CD14-positive monocyte (primary cell): ENCODE measurements around the gene KIF3B. TPM values are rescaled to one million over a fixed set of nuclear protein-coding genes. Genes with fewer than 3 reads are reported as not detected.
"Not testable (repeated sequence)": the region's sequence is repeated elsewhere in the genome, so short reads cannot be mapped to it uniquely, and the experiment has no call there.

Experiments
- DNase-seq, 3 donors: peaks; one replicate each; pipeline ENCODE4 v3.0.0-alpha.2; 2011 to 2022
- H2AFZ ChIP-seq: 2 replicates; pipeline ENCODE4 v1.6.0; 2012; ENCODE audit warnings: mild to moderate bottlenecking, low read depth, low read length, inconsistent platforms; ENCODE audit not compliant: insufficient read depth, poor library complexity, severe bottlenecking
- H3K27ac ChIP-seq, 2 donors: 1 replicate in 1 of 2; 2 replicates in 1 of 2; pipeline ENCODE4 v1.5.1; 2012 to 2013; ENCODE audit warnings: low read length in 2 of 2, control low read depth in 1 of 2, inconsistent platforms in 1 of 2, low read depth in 1 of 2, mild to moderate bottlenecking in 1 of 2
- H3K27me3 ChIP-seq, 2 donors: one replicate each; pipeline versions ENCODE4 v1.6.0 to v1.6.1; 2011 to 2013; ENCODE audit warnings: low read length in 2 of 2; ENCODE audit not compliant: control insufficient read depth in 2 of 2, insufficient read depth in 2 of 2
- H3K36me3 ChIP-seq, 2 donors: replicated peaks in 1 of 2; 1 replicate in 1 of 2; 2 replicates in 1 of 2; pipeline versions ENCODE4 v1.5.1 to v1.6.1; 2012 to 2013; ENCODE audit warnings: low read length in 2 of 2, control low read depth in 1 of 2, inconsistent platforms in 1 of 2, mild to moderate bottlenecking in 1 of 2; ENCODE audit not compliant: insufficient read depth in 2 of 2, control insufficient read depth in 1 of 2
- H3K4me1 ChIP-seq, 2 donors: 1 replicate in 1 of 2; 2 replicates in 1 of 2; pipeline versions ENCODE4 v1.5.1 to v1.6.1; 2012 to 2013; ENCODE audit warnings: low read length in 2 of 2, control low read depth in 1 of 2, inconsistent platforms in 1 of 2, mild to moderate bottlenecking in 1 of 2, moderate library complexity in 1 of 2; ENCODE audit not compliant: insufficient read depth in 2 of 2, control insufficient read depth in 1 of 2
- H3K4me2 ChIP-seq: replicated peaks from 2 replicates; pipeline ENCODE3; 2012; ENCODE audit warnings: low read length, moderate library complexity, mild to moderate bottlenecking; ENCODE audit not compliant: poor library complexity, severe bottlenecking; ENCODE audit errors: extremely low read depth
- H3K4me3 ChIP-seq, 3 experiments: fragments of 200-600 bp in 1 of 3; sonication (generic) in 1 of 3; replicated peaks in 1 of 3; 1 replicate in 2 of 3; 2 replicates in 1 of 3; pipeline ENCODE4 v1.5.1; 2011 to 2013; ENCODE audit warnings: low read length in 3 of 3, mild to moderate bottlenecking in 3 of 3, control low read depth in 2 of 3, low read depth in 2 of 3, inconsistent platforms in 1 of 3, moderate library complexity in 1 of 3
- H3K79me2 ChIP-seq: 2 replicates; pipeline ENCODE4 v1.6.0; 2012; ENCODE audit warnings: mild to moderate bottlenecking, control low read depth, inconsistent platforms, low read length, moderate library complexity; ENCODE audit not compliant: insufficient read depth
- H3K9ac ChIP-seq: 2 replicates; pipeline ENCODE4 v1.6.0; 2017; ENCODE audit warnings: low read length, mild to moderate bottlenecking; ENCODE audit not compliant: insufficient read depth, poor library complexity, severe bottlenecking
- H3K9me3 ChIP-seq, 2 donors: replicated peaks in 1 of 2; 1 replicate in 1 of 2; 2 replicates in 1 of 2; pipeline versions ENCODE4 v1.5.1 to v1.6.1; 2012 to 2013; ENCODE audit warnings: low read length in 2 of 2, control low read depth in 1 of 2; ENCODE audit not compliant: control insufficient read depth in 1 of 2, insufficient read depth in 1 of 2
- H4K20me1 ChIP-seq: 2 replicates; pipeline ENCODE4 v1.6.0; 2012; ENCODE audit warnings: mild to moderate bottlenecking, low read length, control low read depth, moderate library complexity; ENCODE audit not compliant: insufficient read depth
- H3K27ac Mint-ChIP-seq, 7 donors: one replicate each; pipeline ENCODE4 v1.8.0; 2020; ENCODE audit warnings: mild to moderate bottlenecking in 7 of 7, mixed read lengths in 7 of 7, moderate library complexity in 6 of 7, inconsistent platforms in 2 of 7
- H3K27me3 Mint-ChIP-seq, 3 donors: one replicate each; pipeline ENCODE4 v1.8.0; 2021 to 2022; ENCODE audit warnings: low read depth in 3 of 3, mild to moderate bottlenecking in 3 of 3, mixed read lengths in 3 of 3, moderate library complexity in 3 of 3, inconsistent platforms in 1 of 3
- H3K36me3 Mint-ChIP-seq, 2 donors: one replicate each; pipeline ENCODE4 v1.8.0; 2020; ENCODE audit warnings: mixed read lengths in 2 of 2, inconsistent platforms in 1 of 2, mild to moderate bottlenecking in 1 of 2
- H3K4me1 Mint-ChIP-seq: one replicate; pipeline ENCODE4 v1.8.0; 2020; ENCODE audit warnings: mild to moderate bottlenecking, mixed read lengths
- H3K4me3 Mint-ChIP-seq, 2 donors: one replicate each; pipeline ENCODE4 v1.8.0; 2020; ENCODE audit warnings: mild to moderate bottlenecking in 2 of 2, mixed read lengths in 2 of 2, moderate library complexity in 1 of 2
- H3K9me3 Mint-ChIP-seq, 7 donors: one replicate each; pipeline ENCODE4 v1.8.0; 2020 to 2022; ENCODE audit warnings: mixed read lengths in 7 of 7, mild to moderate bottlenecking in 6 of 7, moderate library complexity in 6 of 7, inconsistent platforms in 2 of 7
- CTCF ChIP-seq: fragments of 200-600 bp; IDR thresholded peaks from one replicate; pipeline ENCODE4 v1.8.0; 2022; ENCODE audit warnings: antibody characterized with exemption, mild to moderate bottlenecking
- WGBS: methylation state at CpG from one replicate; pipeline ENCODE4 v1.1.5; 2013; ENCODE audit warnings: missing lambda C conversion rate; ENCODE audit not compliant: insufficient coverage; 5-methylcytosine and 5-hydroxymethylcytosine counted together
- intact Hi-C, 2 donors: fragments of 100-400 bp; cut with micrococcal nuclease; formaldehyde crosslinking; loops; one replicate each; pipeline versions ENCODE4 v1.15.0 to v1.15.1; 2023
- polyA plus RNA-seq, 3 donors: library from polyadenylated mRNA; depleted of rRNA in 1 of 3; unstranded in 2 of 3; stranded (reverse) in 1 of 3; fragments of 300-500 nt in 2 of 3; fragments of >200 nt in 1 of 3; fragmentation: Illumina TruSeq in 2 of 3; gene quantifications; 1 replicate in 2 of 3; 2 replicates in 1 of 3; pipeline ENCODE4 v1.2.3, GENCODE V29; 2012 to 2021

Gene KIF3B
- polyA plus RNA-seq, 3 donors, result 1.5 to 7.5 (median 3.4) TPM

GRCh38 chr20:32380745-32381144, 103.3 kb downstream of the KIF3B start:
- Mint-ChIP-seq H3K36me3 (peaks cover 23 to 64% of the 10 kb centered on the region in 2 donors), H3K9me3 (no peaks in the 10 kb centered on the region), H3K4me1 (no peaks in the 10 kb centered on the region), H3K27me3 (no peaks in the 10 kb centered on the region), H3K4me3 (no peak overlapping the region), H3K27ac (no peak overlapping the region)
- no peak for DNase-seq
- no peak overlapping the region for H3K27ac ChIP-seq
- no peaks in the 10 kb centered on the region for H3K9me3 ChIP-seq
- no peak for TF ChIP-seq CTCF
- no peak overlapping the region for H3K4me3 ChIP-seq
- peaks cover 18% of the 10 kb centered on the region for H4K20me1 ChIP-seq
- H3K9ac ChIP-seq, result no peak overlapping the region
- peaks cover 13 to 56% of the 10 kb centered on the region in 2 donors for H3K36me3 ChIP-seq
- H3K79me2 ChIP-seq, result peaks cover 28% of the 10 kb centered on the region
- 86% methylated on average over 1 of the region's 3 CpGs for WGBS
- H3K4me1 ChIP-seq, result no peaks in the 10 kb centered on the region
- no peak overlapping the region for H3K4me2 ChIP-seq
- no peaks in the 10 kb centered on the region for H3K27me3 ChIP-seq
- H2AFZ ChIP-seq, result no peak overlapping the region
- intact Hi-C loops, result no loop called here

- Histone ChIP-seq H4K20me1 (peaks cover 23% of the 10 kb centered on the region), H3K4me3 (no peak overlapping the region), H3K36me3 (peaks cover 13 to 52% of the 10 kb centered on the region in 2 donors), H3K27me3 (no peaks in the 10 kb centered on the region), H3K4me1 (no peaks in the 10 kb centered on the region), H3K79me2 (peaks cover 32% of the 10 kb centered on the region), H3K27ac (no peak overlapping the region), H3K9ac (no peak overlapping the region), H3K9me3 (no peaks in the 10 kb centered on the region), H2AFZ (no peak overlapping the region), H3K4me2 (no peak overlapping the region)
- TF ChIP-seq CTCF, result no peak
- DNase-seq, result no peak
- H3K36me3 Mint-ChIP-seq, result peaks cover 23 to 63% of the 10 kb centered on the region in 2 donors
- peaks cover 4% of the 10 kb centered on the region for H3K4me1 Mint-ChIP-seq
- intact Hi-C loops, result no loop called here
- H3K9me3 Mint-ChIP-seq, result no peaks in the 10 kb centered on the region
- no peak overlapping the region for H3K27ac Mint-ChIP-seq
- no peaks in the 10 kb centered on the region for H3K27me3 Mint-ChIP-seq
- 100% methylated on average over 4 of the region's 11 CpGs for WGBS
- H3K4me3 Mint-ChIP-seq, result no peak overlapping the region
Observed at GRCh38 chr20:32382102-32382950, 104.9 kb downstream of the KIF3B start.

- H3K27me3 Mint-ChIP-seq, H3K4me3 Mint-ChIP-seq, H3K4me1 ChIP-seq, H2AFZ ChIP-seq, H3K9me3 ChIP-seq, H3K4me1 Mint-ChIP-seq, H3K27me3 ChIP-seq, H3K27ac ChIP-seq, H3K9ac ChIP-seq, H3K9me3 Mint-ChIP-seq, H3K4me2 ChIP-seq, intact Hi-C loops, H3K4me3 ChIP-seq, DNase-seq: not testable (repeated sequence)
- peaks cover 30% of the 10 kb centered on the region for H4K20me1 ChIP-seq
- peak overlapping the region in 1 of 7 donors; percentile 61 for H3K27ac Mint-ChIP-seq
- 100% methylated on average over 3 of the region's 9 CpGs for WGBS
- H3K36me3 ChIP-seq, result peaks cover 8 to 40% of the 10 kb centered on the region in 2 donors
- H3K79me2 ChIP-seq, result peaks cover 38% of the 10 kb centered on the region
- peaks cover 19 to 57% of the 10 kb centered on the region in 2 donors for H3K36me3 Mint-ChIP-seq
Observed at GRCh38 chr20:32383441-32383840, 106.0 kb downstream of the KIF3B start.
